ENCODE results near the gene EPOP. TPM values are rescaled to one million over a fixed set of nuclear protein-coding genes. Genes with fewer than 3 reads are reported as not detected.

Gene EPOP
- total and polyA plus RNA-seq, 2 of the 13 experiments (the other 11 are each of a cell fraction or from before 2014, with no cell fraction given), result 14.7 to 37.8 TPM

GRCh38 chr17:38720941-38721340 is 46.2 kb upstream of the EPOP start (continued):
- TF ChIP-seq ZSCAN20 (CRISPR knock-in tag; IDR thresholded peaks at IDR 0.05; ENCODE audit: borderline replicate concordance) (no peak), AHR (CRISPR knock-in tag; IDR thresholded peaks at IDR 0.05) (no peak), CENPBD1 (CRISPR knock-in tag; IDR thresholded peaks at IDR 0.05; ENCODE audit: borderline replicate concordance, low read depth) (no peak), MZF1 (CRISPR knock-in tag; IDR thresholded peaks at IDR 0.05; ENCODE audit: borderline replicate concordance) (no peak)
- TF ChIP-seq, protein P1, sequence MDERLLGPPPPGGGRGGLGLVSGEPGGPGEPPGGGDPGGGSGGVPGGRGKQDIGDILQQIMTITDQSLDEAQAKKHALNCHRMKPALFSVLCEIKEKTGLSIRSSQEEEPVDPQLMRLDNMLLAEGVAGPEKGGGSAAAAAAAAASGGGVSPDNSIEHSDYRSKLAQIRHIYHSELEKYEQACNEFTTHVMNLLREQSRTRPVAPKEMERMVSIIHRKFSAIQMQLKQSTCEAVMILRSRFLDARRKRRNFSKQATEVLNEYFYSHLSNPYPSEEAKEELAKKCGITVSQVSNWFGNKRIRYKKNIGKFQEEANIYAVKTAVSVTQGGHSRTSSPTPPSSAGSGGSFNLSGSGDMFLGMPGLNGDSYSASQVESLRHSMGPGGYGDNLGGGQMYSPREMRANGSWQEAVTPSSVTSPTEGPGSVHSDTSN (CRISPR knock-in tag; IDR thresholded peaks at IDR 0.05), result no peak

- intact Hi-C loops (cut with micrococcal nuclease; ENCODE audit: unreplicated experiment), result loop anchor here (5.0 kb wide), 1 partner anchor 377 kb away; no protein-coding TSS in a partner anchor
- Histone ChIP-seq H3K36me3 (replicated peaks in 1 of 2; ENCODE audit: control insufficient read depth in 1 of 2, insufficient read depth in 2 of 2, low read length in 2 of 2) (peaks cover 43 to 74% of the 10 kb centered on the region in 2 experiments), H3K9me3 (ENCODE audit: low read length) (no peaks in the 10 kb centered on the region), H3K27ac (ENCODE audit: extremely low read length, insufficient read depth, low read length) (no peak overlapping the region), H3K27me3 (ENCODE audit: control insufficient read depth in 1 of 2, insufficient read depth in 2 of 2, low read length in 2 of 2) (no peaks in the 10 kb centered on the region), H2AFZ (ENCODE audit: low read length) (no peak overlapping the region), H3K9ac (ENCODE audit: insufficient read depth, low read depth, low read length) (no peak overlapping the region), H3K4me1 (ENCODE audit: insufficient read depth, low read length) (peaks cover 30% of the 10 kb centered on the region), H3K4me3 (replicated peaks in 1 of 3; ENCODE audit: insufficient read depth in 1 of 3, low read depth in 2 of 3, low read length in 3 of 3) (no peak overlapping the region), H3K4me2 (ENCODE audit: low read depth, low read length) (no peak overlapping the region), H4K20me1 (ENCODE audit: insufficient read depth, low read length) (no peaks in the 10 kb centered on the region), H3K79me2 (ENCODE audit: insufficient read depth, low read length) (no peaks in the 10 kb centered on the region)
- ChIA-PET CTCF (ENCODE audit: low intra/inter-chr PET ratio, low total read pairs) (no interaction called here), POLR2A (interaction anchor here (2.1 to 7.0 kb wide), 4 partner anchors 9 to 29 kb away, joined by 6 to 92 read pairs (median 16); partner anchors contain the start of gene MLLT6)
- DNase-seq (ENCODE audit: low spot score) (no peak), FAIRE-seq (no peak), ATAC-seq (no peak)
- in situ Hi-C loops (cut with HindIII; ENCODE audit: extremely low pct_ligation_motif_present, low pct_unique_long_range_greater_than_20kb), result no loop called here
- WGBS (ENCODE audit: low lambda C conversion rate), result 93% methylated on average over 39 of the region's 39 CpGs
- no TSS peak for BruUV-seq (replicated peaks)
- TF ChIP-seq RBFOX2 (IDR thresholded peaks at IDR 0.05; ENCODE audit: low read depth, low read length) (peak; percentile 65), ZNF687 (CRISPR knock-in tag; IDR thresholded peaks at IDR 0.05) (peak; percentile 30; the same call in 1 of the 2 replicates), ZNF20 (CRISPR knock-in tag; IDR thresholded peaks at IDR 0.05) (no peak), AGO2 (optimal IDR thresholded peaks at IDR 0.05; ENCODE audit: low read depth, low read length) (peak; percentile 89), MED8 (CRISPR knock-in tag; IDR thresholded peaks at IDR 0.05; ENCODE audit: insufficient replicate concordance) (no peak), ZNF670 (CRISPR knock-in tag; IDR thresholded peaks at IDR 0.05; ENCODE audit: borderline replicate concordance) (no peak), HNRNPK (IDR thresholded peaks at IDR 0.05; ENCODE audit: low read depth, low read length, poor library complexity, severe bottlenecking) (peak; percentile 5), ZNF567 (CRISPR knock-in tag; IDR thresholded peaks at IDR 0.05; ENCODE audit: borderline replicate concordance) (no peak), BATF2 (CRISPR knock-in tag; IDR thresholded peaks at IDR 0.05) (no peak)
Observed at GRCh38 chr17:38719943-38720641, 45.3 kb upstream of the EPOP start.
